Lung microvascular endothelial cell (primary cell): Measurements from ENCODE around the gene ENTREP3. TPM values are rescaled to one million over a fixed set of nuclear protein-coding genes. Genes with fewer than 3 reads are reported as not detected.

Experiments used
- DNase-seq, 2 donors: peaks; one replicate each; pipeline versions ENCODE4 v3.0.0 to v3.0.0-alpha.2; 2010; ENCODE audit warnings: low read depth in 2 of 2
- total RNA-seq: library from RNA; depleted of rRNA; stranded (reverse); fragments of >200 nt; gene quantifications from 2 replicates; pipeline ENCODE4 v1.2.1, GENCODE V29; 2014

The ENTREP3 gene
- total RNA-seq, 1 donor from 2014 or later: 3.0 TPM

GRCh38 chr1:155200920-155201319 lies 54.4 kb downstream of the ENTREP3 start:
- no peak for DNase-seq

- no peak for DNase-seq
Observed at GRCh38 chr1:155199792-155200191, 55.5 kb downstream of the ENTREP3 start.

DNA sequence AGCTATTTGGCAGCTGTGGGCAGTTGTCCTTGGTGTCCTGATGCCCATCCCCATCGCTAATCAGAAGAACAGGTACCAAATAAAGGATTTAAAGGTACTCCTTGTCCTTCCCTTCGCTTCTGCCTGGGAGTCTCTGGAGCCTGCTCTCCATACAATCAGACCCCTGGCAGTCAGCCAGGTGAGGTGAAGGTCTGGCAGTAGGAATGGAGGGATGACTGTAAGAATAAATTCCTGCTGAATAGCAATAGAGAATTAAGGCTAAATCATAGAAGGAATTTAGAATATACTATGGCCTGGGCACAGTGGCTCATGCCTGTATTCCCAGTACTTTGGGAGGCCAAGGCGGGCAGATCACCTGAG lies 56.8 kb downstream of the ENTREP3 start:
- DNase-seq: no peak

DNA sequence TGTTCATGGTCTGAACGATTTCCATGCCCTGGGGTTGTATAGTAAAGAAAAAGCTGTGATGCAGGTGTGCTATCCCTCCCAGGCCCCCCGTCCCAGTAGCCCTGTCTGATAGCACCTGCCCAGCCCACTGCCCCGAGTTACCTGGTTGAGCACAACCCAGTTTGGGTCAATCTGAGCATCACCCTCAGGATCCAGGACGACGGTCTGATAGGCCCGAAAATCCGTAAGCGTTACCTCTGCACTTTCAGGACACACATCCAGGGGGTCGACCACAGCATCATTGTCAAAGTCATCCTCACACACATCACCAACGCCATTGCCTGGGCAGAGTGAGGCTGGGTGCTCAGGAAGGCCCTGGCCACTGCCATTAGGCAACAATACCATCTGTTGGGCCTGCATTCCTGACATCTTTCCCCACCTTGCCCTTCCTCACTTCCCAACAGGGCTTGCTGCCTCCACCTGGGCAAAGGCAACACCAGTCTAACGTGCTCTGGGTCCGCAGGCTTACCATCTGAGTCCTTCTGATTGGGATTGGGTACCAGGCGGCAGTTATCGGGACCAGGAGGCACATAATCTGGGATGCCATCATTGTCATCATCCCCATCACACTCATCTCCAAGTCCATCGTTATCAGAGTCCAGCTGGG lies 57.3 kb downstream of the ENTREP3 start:
- DNase-seq: no peak

Other genes with a start within 250 kb of the ENTREP3 start
- gene DCST2, start 221.7 kb downstream of the ENTREP3 start, total RNA-seq: 0.20 TPM in 1 of 2 replicates, not detected in the other
- gene DCST1, start 221.7 kb downstream of the ENTREP3 start, total RNA-seq: not detected in 2 replicates
- gene ADAM15, start 204.2 kb downstream of the ENTREP3 start, total RNA-seq: 82.5 and 197 TPM in 2 replicates
- gene EFNA4, start 191.7 kb downstream of the ENTREP3 start, total RNA-seq: 13.5 and 15.1 TPM in 2 replicates
- 0.79 and 1.3 TPM in 2 replicates for gene EFNA3, start 176.6 kb downstream of the ENTREP3 start, total RNA-seq
- 127 and 129 TPM in 2 replicates for gene EFNA1, start 127.6 kb downstream of the ENTREP3 start, total RNA-seq
- 36.9 and 41.8 TPM in 2 replicates for gene SLC50A1, start 119.6 kb downstream of the ENTREP3 start, total RNA-seq
- gene DPM3, start 115.0 kb downstream of the ENTREP3 start, total RNA-seq: 25.5 and 34.9 TPM in 2 replicates
- 169 and 232 TPM in 2 replicates for gene KRTCAP2, start 82.2 kb downstream of the ENTREP3 start, total RNA-seq
- 1.2 and 2.4 TPM in 2 replicates for gene TRIM46, start 81.6 kb downstream of the ENTREP3 start, total RNA-seq
- gene THBS3, start 47.6 kb downstream of the ENTREP3 start, total RNA-seq: 7.9 and 9.2 TPM in 2 replicates
- 28.8 and 31.6 TPM in 2 replicates for gene MTX1, start 46.8 kb downstream of the ENTREP3 start, total RNA-seq
- gene SCAMP3, start 6.9 kb upstream of the ENTREP3 start, total RNA-seq: 24.8 and 34.1 TPM in 2 replicates
- 12.2 and 24.0 TPM in 2 replicates for gene CLK2, start 18.0 kb upstream of the ENTREP3 start, total RNA-seq
- gene HCN3, start 22.0 kb upstream of the ENTREP3 start, total RNA-seq: 0.44 and 0.60 TPM in 2 replicates
- gene PKLR, start 46.0 kb upstream of the ENTREP3 start, total RNA-seq: under 0.01 TPM in 1 of 2 replicates, not detected in the other
- gene FDPS, start 53.4 kb upstream of the ENTREP3 start, total RNA-seq: 397 and 432 TPM in 2 replicates
- 7.2 and 9.3 TPM in 2 replicates for gene RUSC1, start 65.4 kb upstream of the ENTREP3 start, total RNA-seq